Amygdala (tissue), 56 donors: Measurements from ENCODE around the gene DPF1.
"Not testable (repeated sequence)": the region's sequence is repeated elsewhere in the genome, so short reads cannot be mapped to it uniquely, and the experiment has no call there.

Source experiments
- DNase-seq, 56 donors: peaks; one replicate each; lab custom pipeline; 2025; lab: John Stamatoyannopoulos, UW

DPF1 gene

DNA sequence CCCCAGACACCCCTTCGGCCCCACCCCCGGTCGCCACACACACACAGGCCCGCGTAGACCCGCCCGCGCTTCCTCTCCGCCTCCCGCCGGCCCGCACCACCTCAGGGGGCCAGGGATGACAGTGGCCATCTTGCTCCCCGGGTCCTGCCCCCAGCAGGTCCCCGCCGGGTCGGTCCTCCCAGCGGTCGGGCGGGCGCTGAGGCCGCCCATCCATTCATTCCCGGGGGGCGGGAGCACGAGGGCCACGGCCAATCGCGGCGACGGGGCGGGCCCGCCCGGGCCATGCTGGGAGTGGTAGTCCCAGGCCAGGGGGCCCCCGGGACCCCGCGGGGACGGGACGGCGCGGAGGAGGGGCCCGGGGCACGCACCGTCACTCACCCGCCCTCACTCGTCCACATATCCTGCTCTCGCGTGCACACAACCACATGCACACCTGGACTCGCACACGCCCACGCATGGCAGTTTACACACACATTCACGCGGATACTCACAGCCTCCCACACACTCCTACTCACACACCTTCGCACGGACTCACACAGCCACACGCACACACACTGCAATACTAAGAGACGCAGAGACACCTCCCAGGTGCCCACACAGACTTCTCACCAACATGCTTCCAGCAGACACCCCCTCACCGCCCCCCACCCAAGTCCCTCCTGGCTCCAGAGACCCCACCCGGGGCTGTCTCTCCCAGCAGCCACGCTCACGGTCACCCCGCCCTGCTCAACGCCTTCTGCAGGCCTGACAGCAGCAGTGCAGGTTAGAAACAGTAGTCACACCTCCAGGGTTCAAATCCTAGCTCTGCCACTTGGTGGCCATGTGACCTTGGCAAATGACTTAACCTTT is at the start of gene DPF1:
DPF1 (minus strand) TSS at position 209 of the 849 bp plus-strand sequence; CDS start at position 129, 80 bp downstream.
- DNase-seq = peak in 52 of 56 donors; percentile 13 to 83 (median 54)

DNA sequence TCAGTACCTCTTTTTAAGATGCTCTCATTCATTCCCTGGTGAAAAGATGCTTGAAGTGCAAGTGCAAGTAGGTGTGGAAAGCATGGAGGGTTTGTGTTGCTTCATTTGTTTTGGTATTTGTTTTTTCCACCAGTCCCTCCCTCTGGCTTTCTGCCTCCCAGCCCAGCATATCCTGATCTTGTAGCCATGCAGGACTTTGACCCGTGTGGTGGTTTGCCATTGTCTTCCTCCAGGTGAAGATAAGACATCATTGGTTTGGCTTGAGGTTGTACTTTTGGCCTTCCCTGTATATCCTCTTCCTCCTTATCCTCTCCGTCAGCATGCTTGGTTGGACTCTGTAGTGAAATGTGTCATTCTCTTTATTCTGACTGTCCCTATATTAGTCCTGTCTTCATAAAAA is 49.5 kb upstream of the DPF1 start:
- DNase-seq = no peak

DNA sequence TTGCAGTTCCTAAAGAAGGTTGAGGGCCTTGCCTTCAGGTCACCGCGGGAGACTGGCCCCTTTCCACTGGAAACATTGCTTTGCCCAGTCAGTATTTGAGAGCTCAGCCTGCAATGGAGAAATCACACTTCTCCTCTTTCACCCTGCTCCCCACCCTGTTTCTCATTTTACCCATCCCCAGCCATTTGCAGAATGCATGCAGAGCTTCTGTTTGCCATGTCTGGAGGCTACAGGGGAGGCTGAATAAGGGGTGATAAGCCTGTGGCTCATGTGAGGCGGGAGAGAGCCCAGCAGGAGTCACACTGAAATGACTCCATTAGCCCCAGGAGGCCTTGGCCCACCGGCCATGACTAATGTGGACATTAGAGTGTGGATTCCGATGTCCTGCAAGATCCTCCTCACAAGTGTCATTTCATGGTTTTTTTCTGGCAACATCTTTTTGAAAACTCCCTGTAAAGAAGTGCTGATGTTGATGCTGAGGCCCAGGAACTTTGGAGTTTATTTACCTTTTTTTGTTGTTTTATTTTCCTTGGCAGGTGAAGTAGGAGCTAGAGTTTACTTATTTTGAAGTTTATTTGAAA is 46.7 kb upstream of the DPF1 start:
- DNase-seq = no peak

DNA sequence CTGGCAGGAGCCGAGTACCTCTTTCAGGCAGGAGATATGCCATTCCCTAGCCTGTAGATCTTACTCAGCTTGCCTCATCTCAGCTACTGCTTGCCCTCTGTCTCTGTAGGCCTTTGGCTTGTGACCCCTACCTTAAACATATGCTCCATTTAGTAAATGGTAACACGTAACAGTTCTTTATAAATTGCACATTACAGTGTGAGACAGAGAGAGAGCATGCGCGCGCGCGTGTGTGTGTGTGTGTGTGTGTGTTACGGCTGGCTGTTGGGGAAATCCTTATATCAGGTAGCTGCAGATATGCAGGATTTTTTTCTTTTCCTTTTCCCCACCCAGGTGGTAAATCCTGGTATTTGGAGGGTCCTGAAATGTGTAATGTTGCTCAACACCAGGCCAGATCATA is 44.5 kb upstream of the DPF1 start:
- DNase-seq = no peak

DNA sequence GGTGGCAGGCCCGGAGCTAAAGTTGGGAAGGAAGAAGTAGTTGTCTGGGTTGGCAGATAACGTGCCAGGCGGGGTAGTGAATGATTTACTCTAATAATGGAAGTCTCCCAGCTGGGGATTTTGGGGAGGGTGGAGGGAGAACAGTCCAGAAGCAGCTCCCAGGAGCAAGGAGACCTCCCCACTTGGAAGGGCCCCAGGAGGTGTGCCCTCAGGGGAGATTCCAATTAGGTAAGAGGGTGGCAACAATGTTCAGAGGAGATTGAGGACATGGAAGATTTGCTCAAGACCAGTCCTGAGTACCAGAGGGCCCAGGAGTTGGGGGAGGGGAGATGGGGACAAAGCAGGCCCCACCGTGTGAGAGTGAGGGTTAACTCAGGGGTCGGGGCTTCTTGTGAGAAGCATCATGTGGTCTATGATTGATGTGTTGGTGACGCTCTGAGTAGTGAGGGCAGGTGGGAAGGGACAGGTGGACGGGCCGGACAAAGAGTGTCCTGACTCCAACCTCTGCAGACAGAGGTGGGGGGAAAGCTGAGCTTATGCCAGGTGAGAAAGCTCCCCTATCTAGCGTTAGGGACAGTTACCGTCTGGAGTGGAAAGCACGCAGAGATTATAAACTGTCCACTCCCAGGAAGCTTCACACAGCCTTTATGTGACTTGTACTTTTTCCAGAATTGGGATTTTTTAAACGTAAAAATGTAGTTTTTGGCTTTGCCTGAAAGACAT is 43.9 kb upstream of the DPF1 start:
- DNase-seq = no peak

DNA sequence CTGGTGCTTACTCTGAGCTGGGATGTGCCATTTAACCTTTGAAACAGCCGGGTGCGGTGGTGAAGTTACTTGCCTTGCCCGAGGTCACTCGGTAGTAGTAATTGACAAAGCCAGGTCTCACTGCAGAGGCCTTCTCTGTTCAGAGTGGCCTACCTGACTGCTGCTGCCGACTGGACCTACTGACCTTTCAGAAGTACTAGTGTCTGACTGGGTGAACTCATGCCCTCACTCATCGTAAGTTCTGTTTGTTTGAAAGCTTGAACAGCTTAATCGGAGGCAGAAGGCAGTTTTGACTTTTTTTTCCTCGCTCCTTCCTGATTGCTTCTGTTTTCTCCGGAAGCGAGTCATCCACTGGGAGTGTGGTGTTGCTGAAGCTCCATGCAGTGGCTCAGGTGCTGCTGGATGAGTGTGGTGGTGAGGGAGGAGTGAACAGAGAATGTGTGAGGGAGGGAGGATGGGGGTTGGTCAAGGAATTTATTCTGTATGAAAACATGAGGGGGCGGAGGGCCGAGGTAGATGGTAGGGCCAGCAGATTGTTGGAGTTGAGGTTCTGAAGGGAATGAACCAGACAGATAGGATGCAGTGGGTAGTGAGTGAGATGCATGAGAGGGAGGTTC is 43.1 kb upstream of the DPF1 start:
- peak in 2 of 56 donors; percentile 12 to 20 for DNase-seq

DNA sequence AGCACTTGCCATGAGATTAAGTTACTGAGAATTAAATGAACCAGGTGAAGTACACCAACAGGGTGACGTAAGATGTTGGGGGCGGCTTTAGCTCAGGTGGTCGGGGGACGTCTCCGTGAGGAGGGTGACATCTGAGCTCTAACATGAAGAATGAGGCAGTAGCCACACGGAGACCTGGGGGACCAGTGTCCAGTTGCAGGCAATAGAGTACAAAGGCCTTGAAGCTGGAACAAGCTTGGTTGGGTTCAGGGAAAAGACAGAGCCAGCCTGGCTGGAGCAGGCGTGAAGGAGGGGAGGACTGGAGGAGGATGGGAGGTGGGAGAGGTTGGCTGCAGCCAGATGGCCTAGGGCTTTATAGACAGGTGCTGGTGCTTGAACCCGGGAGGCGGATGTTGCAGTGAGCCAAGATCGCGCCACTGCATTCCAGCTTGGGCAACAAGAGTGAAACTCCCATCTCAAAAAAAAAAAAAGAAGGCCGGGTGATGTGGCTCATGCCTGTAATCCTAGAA is 42.0 kb upstream of the DPF1 start:
- DNase-seq = no peak

DNA sequence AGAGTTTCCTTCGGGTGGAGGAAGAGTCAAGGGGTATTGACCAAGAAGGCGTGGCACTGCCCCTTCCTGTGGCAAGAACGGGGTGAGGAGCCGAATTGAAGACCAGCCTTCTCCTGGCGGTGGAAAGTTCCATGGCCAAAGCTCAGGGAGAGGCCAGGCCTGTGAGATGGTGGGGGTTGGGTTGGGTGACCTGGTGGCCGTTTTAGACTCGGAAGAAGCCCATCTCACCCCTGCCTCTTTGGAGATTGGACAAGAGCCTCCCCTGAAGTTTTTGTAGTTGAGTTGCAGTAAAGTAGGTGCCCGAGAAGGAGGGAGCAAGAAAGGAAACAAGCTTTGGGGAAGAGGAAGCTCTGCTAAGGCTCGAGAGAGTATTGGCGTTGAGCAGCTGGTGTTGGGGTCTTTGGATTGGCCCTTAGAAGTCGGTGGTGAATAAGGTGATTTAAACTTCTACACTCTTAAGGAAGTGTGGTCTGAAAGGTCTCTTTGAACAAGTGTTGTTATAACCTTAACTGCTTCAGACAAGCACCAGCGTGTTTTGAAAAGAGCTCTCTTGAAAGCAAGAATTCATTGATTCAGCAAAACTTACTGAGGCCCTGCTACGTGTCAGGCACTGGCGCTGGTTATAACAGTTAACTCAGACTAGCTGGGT is 41.3 kb upstream of the DPF1 start:
- DNase-seq = no peak

DNA sequence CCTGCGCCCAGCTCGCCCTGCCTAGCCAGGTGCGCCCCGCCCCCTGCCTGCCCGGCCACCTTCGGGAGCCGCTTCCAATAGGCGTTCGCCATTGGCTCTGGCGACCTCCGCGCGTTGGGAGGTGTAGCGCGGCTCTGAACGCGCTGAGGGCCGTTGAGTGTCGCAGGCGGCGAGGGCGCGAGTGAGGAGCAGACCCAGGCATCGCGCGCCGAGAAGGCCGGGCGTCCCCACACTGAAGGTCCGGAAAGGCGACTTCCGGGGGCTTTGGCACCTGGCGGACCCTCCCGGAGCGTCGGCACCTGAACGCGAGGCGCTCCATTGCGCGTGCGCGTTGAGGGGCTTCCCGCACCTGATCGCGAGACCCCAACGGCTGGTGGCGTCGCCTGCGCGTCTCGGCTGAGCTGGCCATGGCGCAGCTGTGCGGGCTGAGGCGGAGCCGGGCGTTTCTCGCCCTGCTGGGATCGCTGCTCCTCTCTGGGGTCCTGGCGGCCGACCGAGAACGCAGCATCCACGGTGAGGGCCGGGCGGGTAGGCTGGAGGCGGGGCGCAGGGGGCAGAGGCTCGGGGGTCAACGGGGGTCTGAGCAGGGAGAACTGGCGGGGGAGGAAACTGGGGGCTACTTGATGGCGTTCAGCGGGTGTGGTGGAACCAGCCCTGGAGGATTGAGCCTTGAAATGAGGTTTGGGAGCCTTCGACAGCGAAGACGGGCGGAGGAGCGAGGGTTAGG is 40.6 kb upstream of the DPF1 start, which contains the start of gene SPINT2:
SPINT2 (plus strand) TSS at position 88 of the 727 bp plus-strand sequence; CDS start at position 408, 320 bp downstream.
- peak in 13 of 56 donors; percentile 30 to 76 (median 52) for DNase-seq

DNA sequence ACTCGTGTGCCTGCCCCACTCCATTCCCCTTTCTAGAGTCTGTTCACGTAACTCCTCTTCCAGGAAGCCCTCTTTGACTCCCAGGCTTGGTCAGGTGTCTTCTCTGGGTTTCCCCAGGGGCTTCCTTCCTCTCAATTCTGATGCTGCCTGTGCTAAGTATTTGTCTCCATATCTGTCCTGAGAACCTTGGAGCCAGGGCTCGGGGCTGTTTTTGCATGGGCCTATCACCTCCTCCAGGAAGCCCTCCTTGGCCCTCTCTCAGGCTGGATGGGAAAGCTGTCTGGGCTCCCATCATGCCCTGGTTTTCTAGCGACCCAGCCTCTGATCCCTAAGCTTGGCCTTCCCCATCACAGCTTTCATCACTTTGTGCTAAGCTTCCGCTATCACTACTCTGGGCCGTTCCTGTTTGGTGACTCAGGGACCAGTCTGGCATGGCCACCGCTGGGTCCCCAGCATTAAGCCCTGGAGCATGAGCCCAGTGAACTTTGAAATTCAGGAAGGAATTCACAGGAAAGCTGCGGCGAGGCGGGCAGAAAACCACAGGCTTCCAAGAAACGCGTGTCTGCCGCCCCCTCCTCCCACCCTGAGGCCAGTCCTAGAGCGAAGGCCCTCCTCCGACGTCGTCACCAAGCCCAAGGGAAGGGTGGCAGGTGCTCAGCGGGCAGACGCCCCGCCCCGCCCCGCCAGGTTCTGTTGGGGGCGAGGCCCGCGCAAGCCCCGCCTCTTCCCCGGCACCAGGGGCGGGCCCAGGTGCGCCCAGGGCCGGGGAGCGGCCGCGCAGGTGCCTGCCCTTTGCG is 39.9 kb upstream of the DPF1 start:
- peak in 25 of 56 donors; percentile 26 to 76 (median 45) for DNase-seq

DNA sequence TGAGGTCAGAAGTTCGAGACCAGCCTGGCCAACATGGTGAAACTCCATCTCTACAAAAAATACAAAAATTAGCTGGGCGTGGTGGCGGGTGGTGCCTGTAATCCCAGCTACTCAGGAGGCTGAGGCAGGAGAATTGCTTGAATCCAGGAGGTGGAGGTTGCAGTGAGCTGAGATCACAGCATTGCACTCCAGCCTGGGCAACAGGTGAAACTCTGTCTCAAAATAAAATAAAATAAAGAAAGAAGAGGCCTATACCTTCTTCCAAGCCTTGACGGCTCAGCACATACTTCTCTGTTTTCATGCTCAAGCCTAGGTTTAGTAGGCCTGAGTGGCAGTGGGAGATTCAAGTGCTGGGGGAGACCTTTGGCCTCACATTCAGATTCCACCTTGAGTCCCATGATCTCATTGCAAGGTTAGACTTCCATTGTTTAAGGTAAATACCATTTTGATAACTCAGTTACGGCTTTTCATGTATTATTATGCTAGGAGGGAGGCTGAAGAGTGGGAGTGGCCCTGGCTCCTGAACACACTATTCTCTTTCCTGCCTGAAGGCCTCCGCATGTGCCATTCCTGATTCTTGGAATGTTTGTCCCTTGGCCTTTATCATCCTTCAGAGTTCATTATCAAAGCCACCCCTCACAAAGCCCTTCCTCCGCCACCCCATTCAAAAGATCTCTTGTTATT is 38.7 kb upstream of the DPF1 start:
- no peak for DNase-seq

DNA sequence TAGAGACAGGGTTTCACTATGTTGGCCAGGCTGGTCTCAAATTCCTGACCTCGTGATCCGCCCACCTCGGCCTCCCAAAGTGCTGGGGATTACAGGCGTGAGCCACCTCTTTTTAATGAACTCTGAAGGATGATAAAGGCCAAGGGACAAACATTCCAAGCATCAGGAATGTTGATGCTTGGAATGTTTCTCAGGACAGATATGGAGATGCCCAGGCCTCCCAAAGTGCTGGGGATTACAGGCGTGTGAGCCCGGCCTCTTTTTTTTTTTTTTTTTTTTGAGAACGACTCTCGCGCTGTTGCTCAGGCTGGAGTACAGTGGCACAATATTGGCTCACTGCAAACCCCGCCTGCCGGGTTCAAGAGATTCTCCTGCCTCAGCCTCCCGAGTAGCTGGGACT is 37.9 kb upstream of the DPF1 start:
- DNase-seq = not testable (repeated sequence)

DNA sequence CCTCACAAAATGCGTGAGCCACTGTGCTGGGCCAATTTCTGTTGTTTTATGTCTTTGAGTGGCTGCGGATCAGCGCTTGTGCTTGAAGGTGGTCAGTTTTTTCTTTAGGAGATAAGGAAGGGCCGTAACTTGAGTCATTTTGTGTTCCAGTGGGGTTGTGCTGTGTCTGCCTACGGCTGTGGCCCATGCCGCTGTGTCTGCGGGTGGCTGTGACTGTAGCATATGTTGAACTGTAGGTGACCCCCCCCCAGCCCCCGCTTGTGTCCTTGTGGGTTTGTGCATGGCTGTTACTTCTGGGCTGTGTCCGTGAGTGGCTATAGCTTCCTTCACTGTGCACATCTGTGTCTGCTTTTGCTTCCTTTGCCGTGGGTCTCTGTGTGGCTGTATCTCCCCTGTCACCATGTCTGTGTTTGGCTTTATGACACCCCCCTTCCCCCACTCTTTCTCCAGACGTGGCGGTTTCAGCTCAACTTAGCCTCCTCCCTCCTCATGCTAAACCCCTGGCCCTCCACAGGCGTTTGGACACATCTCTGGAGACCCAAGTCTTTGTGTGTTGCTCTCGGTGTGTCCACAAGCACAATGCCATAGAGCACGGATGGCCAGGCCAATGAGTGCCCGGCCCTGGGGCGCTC is 31.5 kb upstream of the DPF1 start:
- DNase-seq = peak in 18 of 56 donors; percentile 14 to 56 (median 30)

DNA sequence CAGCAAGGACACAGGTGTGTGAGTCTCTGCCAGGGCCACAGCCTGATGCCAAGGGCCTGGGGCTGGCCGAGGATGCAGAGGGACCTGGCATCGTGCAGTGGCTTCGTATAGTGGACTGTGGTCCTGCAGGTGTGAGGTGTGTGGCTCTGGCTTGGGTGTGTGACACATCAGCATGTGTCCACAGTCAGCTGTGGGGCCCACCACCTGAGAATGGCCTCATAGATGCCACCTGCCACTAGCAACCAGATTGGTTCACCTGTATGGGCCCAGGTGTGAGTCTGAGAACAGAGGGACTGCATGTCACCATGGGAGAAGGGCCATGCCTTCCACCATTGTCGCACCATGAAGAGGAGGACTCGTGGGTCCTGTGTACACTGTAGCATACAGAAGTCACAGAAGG is 29.8 kb upstream of the DPF1 start:
- DNase-seq = peak in 2 of 56 donors; percentile 53 to 54

DNA sequence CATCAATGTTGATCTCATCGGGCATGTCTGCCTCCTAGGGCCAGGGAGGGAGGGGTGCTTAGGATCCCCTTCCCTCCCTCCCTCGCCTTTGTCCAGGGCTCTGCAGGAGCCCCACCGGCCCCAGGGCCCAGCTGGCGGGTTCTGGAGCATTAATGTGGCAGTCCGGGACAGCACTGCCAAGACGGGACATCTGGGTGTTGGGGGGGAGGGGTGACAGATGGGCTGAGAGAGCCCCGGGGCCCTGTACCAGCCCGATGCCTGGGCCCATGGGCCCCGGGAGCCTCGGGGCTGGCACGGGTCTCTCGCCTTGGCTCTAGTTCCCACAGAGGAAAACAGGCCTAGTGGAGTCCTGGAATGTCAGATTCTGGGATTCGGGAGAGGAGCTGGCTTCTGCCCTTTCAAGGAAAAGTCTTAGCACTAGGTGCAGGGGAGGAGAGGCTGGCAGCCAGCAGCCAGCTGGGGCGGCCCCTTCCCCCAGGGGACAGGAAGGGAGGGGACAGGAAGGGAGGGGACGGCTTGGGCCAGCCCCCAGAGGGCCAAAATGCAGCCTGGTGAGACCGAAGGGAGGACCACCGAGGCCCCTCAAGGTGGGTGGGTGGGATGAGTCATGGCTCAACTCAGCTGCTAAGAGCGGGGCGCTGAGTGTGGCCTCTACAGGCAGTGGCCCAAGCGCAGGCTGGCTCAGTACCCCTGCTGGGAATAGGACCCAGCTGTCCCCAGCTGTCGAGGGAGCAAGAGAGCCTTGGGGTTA is 29.1 kb upstream of the DPF1 start:
- peak in 55 of 56 donors; percentile 31 to 97 (median 84) for DNase-seq

DNA sequence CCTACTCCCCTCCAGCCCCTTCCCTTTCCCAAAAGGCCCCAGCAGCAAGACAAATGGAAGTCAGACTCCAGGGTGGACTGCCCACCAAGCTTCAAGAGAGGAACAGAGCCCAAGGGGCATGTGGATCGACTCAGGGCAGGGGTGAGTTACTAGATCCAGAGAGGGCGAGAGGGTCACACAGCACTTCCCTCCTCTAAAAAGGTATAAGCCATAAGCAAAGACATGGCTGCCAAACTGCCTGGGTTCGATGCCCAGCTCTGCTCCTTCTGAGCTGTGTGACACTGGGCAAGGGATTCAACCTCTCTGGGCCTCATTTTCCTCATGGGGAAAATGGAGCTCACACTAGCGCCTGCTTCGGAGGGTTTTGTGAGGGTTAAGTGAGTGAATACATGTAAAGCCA is 28.4 kb upstream of the DPF1 start:
- peak in 1 of 56 donors; percentile 59 for DNase-seq
